Erythroblast (primary cell): ENCODE measurements around the gene CORO2A.

Source experiments
- DNase-seq, 2 experiments: peaks; one replicate each; lab custom pipeline; 2025; lab: John Stamatoyannopoulos, UW
- GATA1 ChIP-seq: IDR thresholded peaks from 2 replicates; pipeline ENCODE4 v1.6.1; 2011; ENCODE audit warnings: low read depth, mild to moderate bottlenecking, control low read depth, low read length, moderate library complexity
- POLR2A ChIP-seq: IDR thresholded peaks from 2 replicates; pipeline ENCODE4 v1.6.1; 2011; ENCODE audit warnings: mild to moderate bottlenecking, low read length

The CORO2A gene

DNA sequence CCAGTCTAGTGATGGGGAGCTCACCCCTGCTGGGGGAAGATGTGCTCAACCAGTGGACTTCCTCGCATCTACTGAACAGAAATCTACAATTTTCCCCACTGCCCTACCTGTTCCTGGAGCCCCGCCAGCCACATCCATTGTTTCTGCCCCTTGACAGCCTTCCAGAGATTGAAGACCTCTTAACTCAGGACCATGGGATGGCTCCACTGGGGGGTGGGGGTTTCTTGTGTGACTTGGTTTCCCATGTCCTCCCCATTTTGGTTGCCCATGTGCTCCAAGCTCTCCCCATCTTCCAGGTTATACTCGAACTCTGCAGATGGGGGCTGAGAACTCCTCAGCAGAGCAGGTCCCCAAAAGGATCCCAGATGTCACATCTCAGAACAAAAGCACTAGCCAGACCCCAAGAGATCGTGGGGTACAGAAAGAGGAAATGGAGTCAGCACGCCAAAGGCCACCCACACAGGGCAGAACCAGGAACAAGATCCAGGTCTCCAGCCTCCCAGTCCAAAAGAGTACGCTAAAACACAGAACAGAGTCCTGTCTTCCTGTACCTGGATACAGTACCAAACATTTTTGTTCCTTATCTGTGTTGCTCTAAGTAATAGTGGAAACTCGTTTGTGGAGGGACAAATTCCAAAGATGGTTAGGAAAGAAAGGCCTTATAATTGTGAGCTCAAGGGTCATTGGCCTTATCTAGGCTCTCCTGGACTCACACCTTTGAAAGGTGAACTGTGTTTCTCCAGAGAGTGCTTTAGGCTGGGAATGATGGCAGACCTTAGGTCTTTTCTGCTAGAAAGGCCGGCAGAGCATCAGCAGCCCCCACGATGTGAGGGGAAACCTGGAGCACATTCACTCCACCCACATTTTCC, 15.8 kb downstream of the CORO2A start:
- no peak for DNase-seq
- TF ChIP-seq POLR2A (no peak), GATA1 (no peak)

DNA sequence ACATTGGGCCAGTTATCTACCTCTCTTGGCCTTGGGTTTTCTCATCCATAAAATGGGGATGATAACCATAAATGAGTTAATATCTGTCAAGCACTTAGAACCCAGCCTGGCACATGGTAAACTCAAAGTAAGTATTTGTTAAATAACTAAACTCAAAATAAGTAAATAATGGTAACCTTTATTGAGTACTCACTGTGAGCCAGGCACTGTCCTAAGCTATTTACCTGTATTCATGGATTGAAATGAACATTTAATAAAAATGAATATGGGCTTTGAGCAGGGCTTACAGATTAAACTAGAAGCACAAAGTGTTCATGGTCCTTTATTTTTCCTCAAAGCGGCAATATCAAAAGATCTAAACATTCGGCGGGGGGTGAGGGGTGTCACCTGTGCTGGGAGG, 16.7 kb downstream of the CORO2A start:
- DNase-seq, result no peak
- no peak for TF ChIP-seq POLR2A

DNA sequence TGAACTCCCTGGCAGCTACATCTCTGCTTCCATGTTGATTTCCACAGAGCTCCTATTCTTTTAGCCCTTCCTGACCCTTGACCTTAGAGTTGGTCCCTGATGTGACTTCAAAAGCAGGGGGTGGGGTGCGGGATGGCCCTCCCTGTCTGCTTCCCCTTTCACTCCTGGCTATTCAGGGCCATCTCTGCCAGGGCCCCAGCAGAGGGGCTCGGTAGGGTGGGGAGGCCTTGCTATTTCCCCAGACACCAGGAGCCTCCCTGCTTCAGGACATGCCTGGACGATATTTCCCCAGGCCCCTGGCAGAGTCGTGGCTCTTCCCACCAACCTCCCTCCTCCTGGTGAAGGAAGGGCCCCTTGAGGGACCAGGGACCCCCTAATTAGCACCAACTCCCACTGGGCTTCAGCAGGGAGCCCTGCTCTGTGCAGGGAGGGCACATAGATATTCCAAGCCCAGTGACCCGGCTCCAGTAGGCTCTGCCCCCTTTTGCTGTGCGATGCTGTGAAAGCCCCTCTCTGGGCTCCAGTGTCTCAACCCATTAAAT, 17.3 kb downstream of the CORO2A start:
- TF ChIP-seq POLR2A (no peak), GATA1 (no peak)
- DNase-seq, result no peak

- peak; percentile 29 to 79 for DNase-seq
Measured at GRCh38 chr9:98174502-98174918, 17.9 kb downstream of the CORO2A start.

DNA sequence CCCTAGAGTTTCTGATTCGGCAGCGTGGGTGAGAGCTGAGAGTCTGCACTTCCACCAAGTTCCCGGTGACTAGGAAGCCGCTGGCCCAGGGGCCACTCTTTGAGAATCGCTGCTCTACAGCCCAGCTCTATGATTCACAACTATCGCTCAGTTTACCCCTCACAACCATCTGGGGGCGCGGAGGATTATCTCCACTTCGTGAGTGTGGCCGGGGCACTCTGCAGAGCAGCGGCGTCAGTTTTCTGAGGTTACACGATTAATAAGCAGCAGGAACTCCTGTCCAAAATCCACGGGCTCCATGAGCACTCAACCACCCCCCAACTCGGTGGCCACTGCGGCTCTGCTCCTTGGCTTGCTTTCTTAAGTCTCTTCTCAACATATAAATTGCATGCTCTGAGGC, 19.3 kb downstream of the CORO2A start:
- DNase-seq, result no peak

DNA sequence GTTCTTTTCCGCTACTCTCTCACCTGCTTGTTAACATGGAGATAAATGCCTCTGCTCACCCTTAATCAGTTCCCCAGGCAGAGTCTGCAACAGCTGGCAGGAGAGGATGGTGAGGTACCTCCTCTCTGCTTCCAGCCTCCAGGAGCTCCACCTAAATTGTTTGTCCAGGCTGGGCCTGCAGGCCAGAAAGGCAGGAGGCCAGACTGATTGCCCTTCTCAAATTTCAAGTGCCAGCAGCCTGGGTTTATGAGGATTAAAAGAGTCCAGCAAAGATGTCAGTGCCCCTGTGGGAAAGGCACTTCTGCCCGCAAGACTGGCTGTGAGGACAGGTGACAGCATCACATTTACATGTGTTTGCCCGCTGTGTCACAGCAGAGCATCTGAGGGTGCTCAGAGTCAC, 19.8 kb downstream of the CORO2A start:
- DNase-seq, result no peak
- TF ChIP-seq GATA1, result no peak
- TF ChIP-seq POLR2A, result no peak

More for the DNA sequence above, 19.3 kb downstream of the CORO2A start:
- no peak for TF ChIP-seq GATA1

- TF ChIP-seq POLR2A (no peak), GATA1 (no peak)
- DNase-seq, result no peak
Measured at GRCh38 chr9:98171176-98171925, 21.1 kb downstream of the CORO2A start.

DNA sequence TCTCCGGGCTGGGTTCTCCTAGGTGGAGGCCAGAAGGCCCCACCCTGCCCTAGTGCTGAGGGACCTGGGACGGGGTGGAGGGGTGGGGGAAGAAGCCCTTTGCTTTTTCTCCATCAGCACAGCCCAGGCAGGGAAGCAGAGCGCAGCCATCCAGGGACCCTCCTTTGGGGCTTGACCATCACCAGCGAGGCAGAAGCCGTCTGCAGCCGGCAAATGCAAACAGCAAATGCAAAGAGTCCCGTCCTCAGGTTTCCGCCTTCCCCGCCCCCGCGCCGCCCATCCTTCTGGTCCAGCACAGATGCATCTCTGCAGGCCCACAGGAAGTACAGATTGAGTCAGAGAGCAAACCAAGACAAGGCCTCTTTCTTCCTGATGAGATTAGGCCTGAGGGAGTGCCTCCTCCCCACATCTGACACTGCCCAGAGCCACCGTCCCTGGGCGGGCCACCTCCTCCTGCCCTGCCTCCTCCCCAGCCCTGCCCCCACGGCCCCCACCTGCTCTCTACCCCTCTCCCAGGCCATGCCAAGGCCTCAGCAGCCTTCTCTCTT, 23.4 kb downstream of the CORO2A start:
- no peak for DNase-seq

GRCh38 chr9:98168153-98168780, 24.2 kb downstream of the CORO2A start:
- DNase-seq, result no peak
- TF ChIP-seq GATA1, result no peak
- TF ChIP-seq POLR2A, result no peak

More for the DNA sequence above, 23.4 kb downstream of the CORO2A start:
- TF ChIP-seq GATA1 (no peak), POLR2A (no peak)

- TF ChIP-seq POLR2A (no peak), GATA1 (no peak)
- no peak for DNase-seq
Measured at GRCh38 chr9:98164912-98165311, 27.5 kb downstream of the CORO2A start.

DNA sequence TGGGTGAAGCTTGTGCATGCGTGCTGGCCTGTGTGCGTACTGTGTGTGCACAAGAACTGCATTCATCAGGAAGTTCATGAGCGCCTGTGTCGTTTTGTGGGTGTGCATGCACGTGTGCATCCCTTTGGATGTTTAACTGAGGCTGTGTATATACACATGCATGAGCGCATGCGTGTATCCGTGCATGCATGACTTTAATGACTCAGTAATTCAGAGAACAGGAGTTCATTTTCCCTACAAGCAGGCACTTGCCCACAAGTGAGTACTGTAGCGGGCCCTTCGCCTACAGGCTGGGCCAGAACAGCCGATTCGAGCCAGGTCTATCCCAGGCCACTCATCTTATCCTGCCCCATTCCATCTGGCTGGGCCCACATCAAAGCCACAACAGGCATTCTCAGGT, 29.8 kb downstream of the CORO2A start:
- DNase-seq, result no peak
- TF ChIP-seq POLR2A (no peak), GATA1 (no peak)

- TF ChIP-seq GATA1, result no peak
- no peak for TF ChIP-seq POLR2A
- DNase-seq, result no peak
Measured at GRCh38 chr9:98161851-98162250, 30.6 kb downstream of the CORO2A start.

DNA sequence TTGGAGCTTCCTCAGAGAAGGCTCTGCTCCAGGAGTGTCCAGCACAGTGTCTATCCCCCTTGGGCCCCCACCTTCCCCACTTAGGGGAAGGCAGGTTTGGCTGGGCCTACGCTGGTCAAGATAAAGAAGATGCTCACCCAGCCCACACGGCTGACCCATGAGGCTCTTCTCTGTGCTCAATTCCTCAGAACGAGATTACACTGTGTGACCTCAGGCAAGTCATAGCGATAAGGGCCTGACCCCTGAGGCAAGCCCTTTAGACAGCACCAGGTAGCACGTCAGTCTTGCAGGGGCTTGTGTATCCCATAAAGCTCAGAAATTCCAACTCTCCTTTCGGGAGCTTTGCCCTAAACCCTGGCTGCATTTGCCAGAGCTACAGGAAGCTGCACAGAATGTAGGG, 32.6 kb downstream of the CORO2A start:
- TF ChIP-seq GATA1 (no peak), POLR2A (no peak)
- peak in 1 of 2 experiments; percentile 38 for DNase-seq

DNA sequence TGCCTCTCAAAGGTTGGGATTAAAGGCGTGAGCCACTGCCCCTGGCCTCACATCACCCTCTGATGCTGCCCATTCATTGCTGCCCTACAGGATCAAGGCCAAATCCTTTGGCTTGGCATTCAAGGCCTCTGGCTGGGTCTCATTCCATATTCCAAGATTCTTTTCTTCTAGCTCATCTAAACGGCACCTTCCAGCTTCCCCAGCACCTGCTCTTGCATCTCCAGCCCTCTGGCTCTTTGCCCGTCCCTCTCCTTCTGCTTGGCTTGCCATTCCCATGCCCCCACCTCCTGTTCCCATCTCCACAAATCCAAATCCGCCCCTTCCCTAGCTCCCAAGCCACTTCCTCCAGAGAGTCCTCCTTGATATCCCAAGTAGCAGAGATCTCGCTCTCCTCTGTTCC, 33.1 kb downstream of the CORO2A start:
- DNase-seq, result no peak
- TF ChIP-seq GATA1 (no peak), POLR2A (no peak)
